ENCODE measurements around the gene PCDH20.

PCDH20 gene

GRCh38 chr13:61362522-61362921, 53.1 kb downstream of the PCDH20 start:
- in situ Hi-C loops (cut with MboI; ENCODE audit: low sequenced_read_pairs) = no loop called here
